ENCODE results near the gene GIPC1. TPM values are rescaled to one million over a fixed set of nuclear protein-coding genes. Genes with fewer than 3 reads are reported as not detected.

Gene GIPC1
- polyA plus RNA-seq, 2 of the 4 experiments (the other 2 are of a cell fraction): 52.9 to 86.4 TPM

DNA sequence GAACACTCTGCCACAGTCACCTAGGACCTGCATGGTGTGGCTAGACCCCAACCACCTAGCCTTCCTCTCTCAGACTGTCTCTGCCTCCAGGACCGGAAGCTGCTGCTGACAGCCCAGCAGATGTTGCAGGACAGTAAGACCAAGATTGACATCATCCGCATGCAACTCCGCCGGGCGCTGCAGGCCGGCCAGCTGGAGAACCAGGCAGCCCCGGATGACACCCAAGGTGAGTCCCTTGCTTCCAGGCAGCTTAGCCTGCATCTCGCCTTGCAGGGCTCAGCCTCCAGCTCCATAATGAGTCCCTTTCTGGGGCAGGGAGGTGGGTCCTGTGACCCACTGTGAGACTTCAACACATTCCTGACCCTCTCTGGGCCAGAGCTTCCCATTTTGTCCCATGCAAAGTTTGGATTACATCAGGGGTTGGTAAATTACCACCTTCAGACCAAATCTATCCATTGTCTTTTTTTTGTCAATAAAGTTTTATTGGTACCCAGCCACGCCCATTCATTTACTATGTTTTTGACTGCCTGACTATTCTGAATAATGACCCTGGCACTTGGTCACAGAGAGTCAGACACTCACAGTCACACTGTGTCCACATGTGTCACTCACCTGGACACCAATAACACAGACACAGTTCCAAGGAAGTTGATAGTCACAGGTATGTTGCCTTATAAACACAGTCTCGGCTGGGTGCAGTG lies 49.4 kb downstream of the GIPC1 start:
- DNase-seq (ENCODE audit: low read depth in 1 of 2, low spot score in 1 of 2): no peak
- 95% methylated on average over 6 of the region's 10 CpGs for WGBS (ENCODE audit: missing lambda C conversion rate)
- ATAC-seq: no peak
- CTCF ChIA-PET: interaction anchor here (1.0 to 1.2 kb wide), 4 partner anchors 14 to 98 kb away, joined by 3 to 4 read pairs (median 3); no protein-coding TSS in a partner anchor
- no peaks in the 10 kb centered on the region for H3K4me1 ChIP-seq
- TF ChIP-seq CBX8 (IDR thresholded peaks at IDR 0.05) (no peak), RNF2 (IDR thresholded peaks at IDR 0.05; ENCODE audit: borderline replicate concordance, low read depth) (no peak), NFE2L2 (conservative IDR thresholded peaks at IDR 0.05; ENCODE audit: low read length) (no peak), HDAC2 (IDR thresholded peaks at IDR 0.05) (no peak)
- H3K9me3 ChIP-seq: no peaks in the 10 kb centered on the region
- POLR2A ChIA-PET: interaction anchor here (0.5 kb wide), 1 partner anchor 14 kb away, joined by 3 read pairs; no protein-coding TSS in a partner anchor
- no peak overlapping the region for H3K4me2 ChIP-seq
- H3K4me3 ChIP-seq: no peak overlapping the region
- FAIRE-seq: no peak
- H3K27ac ChIP-seq: no peak overlapping the region

- ChIA-PET CTCF (interaction anchor here (2.7 kb wide), 1 partner anchor 36 kb away, joined by 7 read pairs; no protein-coding TSS in a partner anchor), POLR2A (no interaction called here)
- no peak for DNase-seq (ENCODE audit: low read depth in 1 of 2, low spot score in 1 of 2)
- H3K27ac ChIP-seq: no peak overlapping the region
- no peak overlapping the region for H3K4me2 ChIP-seq
- no peak for TF ChIP-seq TP53 (CRISPR knock-in tag; IDR thresholded peaks at IDR 0.05)
- no peak for TF ChIP-seq CBX8 (IDR thresholded peaks at IDR 0.05)
- TF ChIP-seq NR3C1 (IDR thresholded peaks at IDR 0.05): no peak
- no peak for TF ChIP-seq RARB (CRISPR knock-in tag; IDR thresholded peaks at IDR 0.05)
- no peak for TF ChIP-seq KDM5A (IDR thresholded peaks at IDR 0.05)
- no peak for TF ChIP-seq PBX3 (IDR thresholded peaks at IDR 0.05)
- TF ChIP-seq EHMT2 (IDR thresholded peaks at IDR 0.05; ENCODE audit: low read depth): no peak
- TF ChIP-seq KDM1A (IDR thresholded peaks at IDR 0.05; ENCODE audit: low read depth): peak; percentile 79; the same call in 1 of the 2 replicates
- FAIRE-seq: no peak
- ATAC-seq: no peak
- no peaks in the 10 kb centered on the region for H3K9me3 ChIP-seq
- no peaks in the 10 kb centered on the region for H3K4me1 ChIP-seq
- no peak overlapping the region for H3K4me3 ChIP-seq
- 96% methylated on average over 10 of the region's 14 CpGs for WGBS (ENCODE audit: missing lambda C conversion rate)
These were observed 52.2 kb downstream of the GIPC1 start for GRCh38 chr19:14443632-14444216.

DNA sequence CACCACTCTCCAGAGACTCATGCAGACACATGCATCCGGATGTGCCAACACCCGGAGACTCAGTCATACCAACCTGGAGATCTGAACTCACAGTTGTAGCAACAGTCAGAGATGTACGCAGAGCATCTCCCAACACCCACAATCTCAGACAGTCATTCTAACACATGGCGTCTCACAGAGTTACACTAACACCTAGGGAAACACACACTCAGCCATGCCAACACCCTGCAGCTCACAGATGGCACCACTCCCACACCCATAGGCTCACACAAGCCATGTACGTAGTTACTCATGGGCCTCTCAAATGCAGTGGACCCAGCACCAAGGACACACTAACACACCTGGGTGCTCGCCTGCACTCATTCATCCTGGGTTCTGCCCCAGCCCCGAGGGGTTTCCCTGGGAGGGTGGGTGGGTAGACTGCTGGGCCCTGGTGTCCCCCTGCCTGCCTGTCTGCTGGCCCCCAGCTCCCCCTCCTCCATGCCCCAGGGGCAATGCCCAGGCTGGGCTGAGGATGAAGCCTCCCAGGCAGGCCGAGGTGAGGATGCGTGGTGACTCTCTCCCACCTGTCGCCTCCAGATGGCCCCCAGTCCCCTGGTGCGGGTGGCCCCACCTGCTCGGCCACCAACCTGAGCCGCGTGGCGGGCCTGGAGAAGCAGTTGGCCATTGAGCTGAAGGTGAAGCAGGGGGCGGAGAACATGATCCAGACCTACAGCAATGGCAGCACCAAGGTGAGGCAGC lies 52.9 kb downstream of the GIPC1 start:
- DNase-seq (ENCODE audit: low read depth in 1 of 2, low spot score in 1 of 2): no peak
- 86% methylated on average over 6 of the region's 16 CpGs for WGBS (ENCODE audit: missing lambda C conversion rate)
- ChIA-PET CTCF (interaction anchor here (0.9 to 2.7 kb wide), 2 partner anchors 12 to 37 kb away, joined by 3 to 7 read pairs; no protein-coding TSS in a partner anchor), POLR2A (no interaction called here)
- no peak for ATAC-seq
- Histone ChIP-seq H3K4me1 (no peaks in the 10 kb centered on the region), H3K27ac (no peak overlapping the region), H3K9me3 (no peaks in the 10 kb centered on the region), H3K4me2 (no peak overlapping the region), H3K4me3 (no peak overlapping the region)
- FAIRE-seq: no peak
- no peak for TF ChIP-seq JUN (IDR thresholded peaks at IDR 0.05)
- no peak for TF ChIP-seq HOXB5 (CRISPR knock-in tag; IDR thresholded peaks at IDR 0.05)
- TF ChIP-seq, protein P1, sequence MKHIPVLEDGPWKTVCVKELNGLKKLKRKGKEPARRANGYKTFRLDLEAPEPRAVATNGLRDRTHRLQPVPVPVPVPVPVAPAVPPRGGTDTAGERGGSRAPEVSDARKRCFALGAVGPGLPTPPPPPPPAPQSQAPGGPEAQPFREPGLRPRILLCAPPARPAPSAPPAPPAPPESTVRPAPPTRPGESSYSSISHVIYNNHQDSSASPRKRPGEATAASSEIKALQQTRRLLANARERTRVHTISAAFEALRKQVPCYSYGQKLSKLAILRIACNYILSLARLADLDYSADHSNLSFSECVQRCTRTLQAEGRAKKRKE (CRISPR knock-in tag; IDR thresholded peaks at IDR 0.05; ENCODE audit: low read depth): no peak
- no peak for TF ChIP-seq KDM1A (IDR thresholded peaks at IDR 0.05; ENCODE audit: low read depth)
- no peak for TF ChIP-seq ZC3H11A (IDR thresholded peaks at IDR 0.05)
- TF ChIP-seq CHD2 (IDR thresholded peaks at IDR 0.05; ENCODE audit: low read length, partially characterized antibody): no peak
- no peak for TF ChIP-seq GATA3 (IDR thresholded peaks at IDR 0.05; ENCODE audit: borderline replicate concordance)
- TF ChIP-seq EHF (CRISPR knock-in tag; IDR thresholded peaks at IDR 0.05): no peak
- no peak for TF ChIP-seq ESRRA (IDR thresholded peaks at IDR 0.05; ENCODE audit: borderline replicate concordance, low read length)
- no peak for TF ChIP-seq ELK1 (IDR thresholded peaks at IDR 0.05; ENCODE audit: low read depth, low read length)
- TF ChIP-seq EP300 (IDR thresholded peaks at IDR 0.05): no peak
- no peak for TF ChIP-seq CBX2 (IDR thresholded peaks at IDR 0.05; ENCODE audit: borderline replicate concordance, low read depth)

Data from A549 (cell line).